ENCODE data around the gene BCL7A.

BCL7A gene

DNA sequence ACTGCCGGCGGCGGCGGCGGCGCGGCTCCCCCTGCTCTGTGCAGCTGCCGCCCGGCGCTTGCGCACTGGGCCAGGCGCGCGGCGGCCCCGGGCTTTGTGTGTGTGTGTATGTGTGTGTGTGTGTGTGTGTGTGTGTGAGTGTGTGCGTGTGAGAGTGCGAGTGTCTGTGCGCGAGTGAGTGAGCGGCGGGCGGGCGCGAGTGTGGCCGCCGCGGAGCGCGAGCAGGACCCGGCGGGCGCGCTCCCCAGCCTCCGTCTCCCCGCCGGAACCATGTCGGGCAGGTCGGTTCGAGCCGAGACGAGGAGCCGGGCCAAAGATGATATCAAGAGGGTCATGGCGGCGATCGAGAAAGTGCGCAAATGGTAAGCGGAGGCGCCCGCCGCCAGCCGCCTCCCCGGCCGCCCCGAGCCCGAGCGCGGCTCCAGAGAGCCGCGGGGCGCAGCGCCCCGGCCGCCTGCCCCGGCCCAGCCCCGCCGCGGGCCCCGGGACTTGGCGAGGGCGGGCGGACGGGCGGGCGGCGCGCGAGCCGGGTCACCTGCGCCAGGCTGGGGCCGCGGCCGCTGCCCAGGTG, at the start of gene BCL7A:
Gene BCL7A, plus strand, starts transcription at position 63 of the 571 bp plus-strand sequence. Its CDS starts 208 bp downstream, at position 271.
- TF ChIP-seq, protein P1, sequence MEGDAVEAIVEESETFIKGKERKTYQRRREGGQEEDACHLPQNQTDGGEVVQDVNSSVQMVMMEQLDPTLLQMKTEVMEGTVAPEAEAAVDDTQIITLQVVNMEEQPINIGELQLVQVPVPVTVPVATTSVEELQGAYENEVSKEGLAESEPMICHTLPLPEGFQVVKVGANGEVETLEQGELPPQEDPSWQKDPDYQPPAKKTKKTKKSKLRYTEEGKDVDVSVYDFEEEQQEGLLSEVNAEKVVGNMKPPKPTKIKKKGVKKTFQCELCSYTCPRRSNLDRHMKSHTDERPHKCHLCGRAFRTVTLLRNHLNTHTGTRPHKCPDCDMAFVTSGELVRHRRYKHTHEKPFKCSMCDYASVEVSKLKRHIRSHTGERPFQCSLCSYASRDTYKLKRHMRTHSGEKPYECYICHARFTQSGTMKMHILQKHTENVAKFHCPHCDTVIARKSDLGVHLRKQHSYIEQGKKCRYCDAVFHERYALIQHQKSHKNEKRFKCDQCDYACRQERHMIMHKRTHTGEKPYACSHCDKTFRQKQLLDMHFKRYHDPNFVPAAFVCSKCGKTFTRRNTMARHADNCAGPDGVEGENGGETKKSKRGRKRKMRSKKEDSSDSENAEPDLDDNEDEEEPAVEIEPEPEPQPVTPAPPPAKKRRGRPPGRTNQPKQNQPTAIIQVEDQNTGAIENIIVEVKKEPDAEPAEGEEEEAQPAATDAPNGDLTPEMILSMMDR (IDR thresholded peaks at IDR 0.05; ENCODE audit: control insufficient read depth, extremely low read depth, insufficient read depth): no peak
- no peak for DNase-seq (ENCODE audit: low read depth)
- H3K4me3 ChIP-seq (ENCODE audit: low read depth, low read length): peak within 1 kb of the TSS; percentile 66

DNA sequence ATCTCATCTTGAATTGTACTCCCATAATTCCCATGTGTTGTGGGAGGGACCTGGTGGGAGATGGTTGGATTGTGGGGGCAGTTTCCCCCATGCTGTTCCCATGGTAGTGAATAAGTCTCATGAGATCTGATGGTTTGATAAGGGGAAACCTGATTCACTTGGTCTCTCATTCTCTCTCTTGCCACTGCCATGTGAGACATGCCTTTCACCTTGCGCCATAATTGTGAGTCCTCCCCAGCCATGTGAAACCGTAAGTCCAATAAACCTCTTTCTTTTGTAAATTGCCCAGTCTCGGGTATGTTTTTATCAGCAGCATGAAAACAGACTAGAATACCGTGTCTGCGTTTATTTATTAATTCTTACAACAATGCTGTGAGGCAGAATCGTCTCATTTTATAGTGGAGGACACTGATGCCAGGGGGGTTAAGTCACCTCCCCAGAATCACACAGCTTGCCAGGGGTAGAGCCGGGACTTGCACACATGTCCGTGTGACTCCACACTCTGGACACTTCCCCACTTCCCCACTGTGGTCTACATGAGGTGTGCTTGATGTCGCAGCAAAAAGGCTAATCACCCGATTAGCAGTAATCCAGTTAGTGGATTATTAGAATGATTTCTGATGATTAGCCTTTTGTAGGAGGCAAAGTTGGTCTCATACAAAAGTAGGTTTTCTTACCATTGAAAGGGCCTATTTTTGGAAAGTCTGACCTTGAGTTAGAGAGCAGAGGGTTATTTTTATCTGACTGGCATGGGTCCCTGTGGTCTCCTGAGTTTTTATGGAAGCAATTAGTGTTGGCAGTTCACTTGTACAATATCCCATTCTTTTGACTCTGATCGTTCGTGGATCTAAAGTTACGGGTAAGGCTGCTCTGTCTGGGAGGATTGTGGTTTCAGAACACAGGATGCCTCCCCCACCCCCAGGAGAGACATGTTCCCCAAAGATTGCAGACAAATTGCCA, 47.4 kb upstream of the BCL7A start:
- TF ChIP-seq, protein P1 (IDR thresholded peaks at IDR 0.05; ENCODE audit: control insufficient read depth, extremely low read depth, insufficient read depth): no peak
- H3K4me3 ChIP-seq (ENCODE audit: low read depth, low read length): no peak overlapping the region
- DNase-seq (ENCODE audit: low read depth): no peak

DNA sequence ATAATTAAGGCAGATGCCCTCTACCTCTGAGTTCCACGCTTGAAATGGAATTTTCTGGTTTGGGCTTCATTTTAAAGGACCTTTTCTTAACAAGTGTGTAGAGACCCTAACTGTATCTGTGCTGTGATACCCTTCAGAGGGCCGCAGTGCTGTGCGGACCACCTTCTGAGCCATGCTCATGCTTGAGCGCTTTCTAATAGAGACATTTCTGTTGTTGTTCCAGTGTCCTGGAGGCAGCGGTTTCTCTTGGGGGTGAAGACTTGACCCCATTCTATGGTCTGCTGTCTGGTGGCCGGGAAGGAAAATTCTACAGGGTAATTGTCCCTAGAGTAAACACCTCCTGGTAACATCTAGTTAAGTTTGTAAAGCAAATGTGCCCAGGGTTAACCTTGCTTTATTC, 46.7 kb upstream of the BCL7A start:
- no peak for DNase-seq (ENCODE audit: low read depth)
- TF ChIP-seq, protein P1 (IDR thresholded peaks at IDR 0.05; ENCODE audit: control insufficient read depth, extremely low read depth, insufficient read depth): no peak
- no peak overlapping the region for H3K4me3 ChIP-seq (ENCODE audit: low read depth, low read length)

DNA sequence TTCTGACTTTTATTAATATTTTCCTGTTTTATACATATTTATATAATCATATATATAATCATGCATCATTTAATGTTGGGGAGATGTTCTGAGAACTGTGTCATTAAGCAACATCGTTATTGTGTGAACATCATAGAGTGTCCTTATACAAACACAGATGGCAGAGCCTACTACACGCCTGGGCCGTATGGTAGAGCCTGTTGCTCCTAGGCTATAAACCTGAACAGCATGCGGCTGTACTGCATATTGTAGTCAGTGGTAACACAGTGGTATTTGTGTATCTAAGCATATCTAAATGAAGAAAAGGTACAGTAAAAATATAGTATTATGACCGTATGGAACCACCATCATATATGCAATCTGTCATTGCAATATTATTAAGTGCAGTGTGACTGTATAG, 44.7 kb upstream of the BCL7A start:
- TF ChIP-seq, protein P1 (IDR thresholded peaks at IDR 0.05; ENCODE audit: control insufficient read depth, extremely low read depth, insufficient read depth): no peak
- no peak for DNase-seq (ENCODE audit: low read depth)
- H3K4me3 ChIP-seq (ENCODE audit: low read depth, low read length): no peak overlapping the region

DNA sequence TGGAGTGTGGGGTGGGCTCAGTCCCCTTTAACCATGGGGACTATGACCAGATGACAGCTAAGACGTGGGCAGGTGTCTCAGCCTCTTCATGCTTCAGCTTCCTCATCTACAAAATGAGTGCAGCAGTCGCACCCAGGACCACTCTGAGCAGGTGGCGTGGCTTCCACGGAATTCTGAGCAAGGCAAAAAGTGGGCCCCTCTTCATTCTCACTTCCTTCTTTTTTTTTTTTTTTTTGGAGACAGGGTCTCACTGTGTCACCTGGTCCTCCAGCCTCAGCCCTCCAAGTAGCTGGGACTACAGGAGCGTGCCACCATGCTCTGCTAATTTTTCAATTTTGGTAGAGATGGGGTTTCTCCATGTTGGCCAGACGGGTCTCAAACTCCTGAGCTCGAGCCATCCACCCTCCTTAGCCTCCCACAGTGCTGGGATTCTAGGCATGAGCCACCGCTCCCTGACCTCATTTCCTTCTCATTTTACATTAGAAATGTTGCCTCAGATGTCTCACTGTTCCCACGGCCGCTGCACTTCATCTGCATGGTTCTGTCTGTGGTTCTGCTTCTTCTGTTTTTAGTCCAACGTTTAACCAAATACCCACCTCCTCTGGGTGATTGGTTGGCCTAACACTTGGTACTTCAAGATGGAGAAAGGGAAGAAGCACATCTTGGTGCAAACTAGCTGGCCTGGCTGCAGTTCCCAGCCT, 41.3 kb upstream of the BCL7A start:
- TF ChIP-seq, protein P1 (IDR thresholded peaks at IDR 0.05; ENCODE audit: control insufficient read depth, extremely low read depth, insufficient read depth): no peak
- H3K4me3 ChIP-seq (ENCODE audit: low read depth, low read length): no peak overlapping the region
- DNase-seq (ENCODE audit: low read depth): no peak

DNA sequence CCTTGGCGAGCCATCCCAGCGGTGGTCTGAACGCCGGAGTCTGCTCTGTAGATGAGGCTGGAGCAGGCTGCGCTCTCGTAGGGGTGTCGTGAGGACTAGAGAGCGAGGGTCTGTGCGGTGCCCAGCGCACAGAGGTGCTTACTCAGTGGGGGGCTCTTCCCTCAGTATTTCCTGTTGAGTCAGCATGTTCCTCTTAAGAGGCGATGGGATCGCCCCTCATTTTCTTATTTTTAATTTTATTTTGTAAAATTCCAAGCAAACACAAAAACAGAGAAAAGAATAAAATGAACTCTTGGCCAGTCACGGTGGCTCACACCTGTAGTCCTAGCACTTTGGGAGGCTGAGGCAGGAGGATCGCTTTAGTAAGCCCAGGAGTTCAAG, 40.8 kb upstream of the BCL7A start:
- no peak overlapping the region for H3K4me3 ChIP-seq (ENCODE audit: low read depth, low read length)
- DNase-seq (ENCODE audit: low read depth): no peak
- TF ChIP-seq, protein P1 (IDR thresholded peaks at IDR 0.05; ENCODE audit: control insufficient read depth, extremely low read depth, insufficient read depth): no peak
